ENCODE measurements around the gene RAB27A.
"Not testable (repeated sequence)": the region's sequence is repeated elsewhere in the genome, so short reads cannot be mapped to it uniquely, and the experiment has no call there.

Gene RAB27A

DNA sequence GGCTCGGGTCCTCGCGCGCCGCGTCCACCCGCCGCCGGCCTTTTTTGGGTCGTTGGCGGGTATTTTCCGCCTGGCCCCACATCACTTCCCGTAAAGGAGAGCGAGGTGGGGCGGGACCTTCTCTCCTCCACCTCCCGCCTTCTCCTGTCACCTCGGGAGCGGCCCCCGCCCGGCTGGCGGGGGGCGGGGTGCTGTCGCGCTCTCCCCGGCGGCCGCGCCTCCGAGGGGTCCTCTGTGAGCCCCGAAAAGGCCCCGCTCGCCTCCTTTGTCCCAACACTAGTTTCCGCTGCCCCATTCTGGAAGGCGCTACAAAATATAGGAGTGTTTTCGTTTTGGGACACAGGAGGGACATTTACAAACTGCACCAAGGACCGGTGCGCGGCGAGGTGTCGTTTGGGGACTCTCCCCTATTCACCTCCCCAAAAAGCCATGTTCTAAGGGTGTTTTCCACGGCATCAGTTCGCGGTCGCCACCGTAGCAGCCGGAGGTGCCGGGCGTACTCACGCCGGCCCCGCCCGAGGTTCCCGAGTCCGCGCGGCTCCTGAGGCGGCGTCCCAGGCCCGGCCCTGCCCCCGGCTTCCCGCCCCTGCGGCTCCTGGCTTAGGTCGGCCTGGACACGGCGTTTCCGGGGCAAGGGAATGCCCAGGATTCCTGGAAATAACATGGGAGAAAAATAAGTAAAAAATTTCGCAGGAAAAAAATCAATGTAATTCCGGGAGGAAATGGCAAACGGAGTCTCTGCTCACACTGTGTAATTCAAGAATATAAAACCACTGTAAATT lies at the start of gene RAB27A:
Gene RAB27A (minus strand): TSS at position 68 of the 782 bp plus-strand sequence. CDS start 54,879 bp downstream, outside the sequence.
- peak; percentile 89 for DNase-seq

DNA sequence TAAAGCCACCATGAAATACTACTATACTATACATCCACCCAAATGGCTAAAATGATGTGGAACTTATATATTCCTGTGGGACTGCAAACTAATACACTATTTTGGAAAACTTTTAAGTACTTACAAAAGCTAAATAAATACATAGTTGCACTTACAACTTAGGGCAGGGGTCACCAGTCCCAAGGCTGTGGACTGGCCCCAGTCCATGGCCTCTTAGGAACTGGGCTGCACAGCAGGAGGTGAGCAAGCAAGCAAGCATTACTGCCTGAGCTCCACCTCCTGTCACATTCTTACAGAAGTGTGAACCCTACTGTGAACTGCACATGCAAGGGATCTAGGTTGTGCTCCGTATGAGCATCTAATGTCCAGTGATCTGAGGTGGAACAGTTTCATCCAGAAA lies 47.5 kb upstream of the RAB27A start:
- no peak for DNase-seq

DNA sequence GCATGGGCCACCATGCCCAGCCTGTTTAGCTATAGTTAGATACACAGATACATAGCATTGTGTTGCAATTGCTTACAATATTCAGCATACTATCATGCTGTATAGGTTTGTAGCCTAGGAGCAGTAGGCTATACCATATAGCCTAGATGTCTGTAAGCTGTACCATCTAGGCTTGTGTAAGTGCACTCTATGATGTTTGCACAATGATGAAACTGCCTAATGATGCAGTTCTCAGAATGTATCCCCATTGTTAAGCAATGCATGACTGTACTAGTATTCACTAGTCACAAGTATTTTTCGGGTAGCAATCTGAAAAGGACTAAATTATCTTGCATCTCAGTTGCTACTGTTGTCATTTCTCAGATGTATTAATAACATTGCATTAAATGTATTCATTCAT lies 45.4 kb upstream of the RAB27A start:
- no peak for DNase-seq

DNA sequence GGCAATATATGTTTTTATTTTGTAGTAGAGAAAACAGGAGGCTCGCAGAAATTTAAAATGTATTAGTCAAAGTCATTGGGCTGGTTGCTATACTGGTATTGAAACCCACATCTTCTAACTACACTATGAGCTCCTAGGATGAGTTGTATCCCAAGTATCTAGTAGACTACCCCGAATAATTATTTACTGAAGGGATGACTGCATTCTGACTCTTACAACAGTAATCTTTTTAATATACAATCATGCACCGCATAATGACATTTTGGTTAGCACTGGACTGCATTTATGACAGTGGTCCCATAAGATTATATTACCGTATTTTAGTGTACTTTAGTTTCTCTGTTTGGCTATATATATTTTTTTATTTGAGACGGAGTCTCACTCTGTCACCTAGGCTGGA lies 44.8 kb upstream of the RAB27A start:
- DNase-seq, result no peak

DNA sequence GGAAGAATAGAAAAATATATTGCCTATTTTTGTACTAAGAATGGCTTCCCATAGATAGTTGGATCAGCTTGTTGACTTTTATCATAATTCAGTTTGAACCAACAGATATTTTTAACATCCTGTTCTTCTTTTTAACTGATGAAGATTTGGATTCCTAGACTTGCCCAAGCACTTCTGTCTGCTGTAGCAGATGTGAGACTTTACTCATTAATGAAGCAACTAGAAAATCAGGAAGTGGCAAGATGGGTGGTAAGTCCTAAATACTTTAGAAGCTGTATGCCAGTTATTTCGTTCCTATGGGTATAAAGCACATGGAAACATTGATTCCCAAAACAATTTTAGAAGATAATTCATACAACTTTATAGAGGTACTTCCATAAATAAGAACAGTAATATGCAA lies 37.8 kb upstream of the RAB27A start:
- no peak for DNase-seq

DNA sequence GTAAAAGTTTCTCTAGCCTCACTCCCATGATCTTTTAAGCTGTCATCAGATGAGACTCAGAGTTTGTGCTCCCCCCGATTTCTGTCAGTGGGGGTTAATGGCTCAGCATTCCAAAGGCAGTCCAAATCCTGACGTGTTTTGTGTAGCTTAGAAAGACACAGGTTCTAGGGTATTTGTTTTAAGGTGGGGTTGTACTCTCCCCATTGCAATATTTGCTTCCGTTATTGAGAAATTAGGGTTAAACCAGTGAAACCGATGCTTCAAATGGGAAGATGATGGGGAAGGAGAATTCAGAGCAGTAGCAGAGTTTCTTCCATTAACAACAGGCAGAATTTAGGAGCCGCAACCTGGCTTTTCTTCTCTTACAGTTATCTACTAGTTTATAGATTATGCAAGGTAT lies 32.9 kb upstream of the RAB27A start:
- no peak for DNase-seq

DNA sequence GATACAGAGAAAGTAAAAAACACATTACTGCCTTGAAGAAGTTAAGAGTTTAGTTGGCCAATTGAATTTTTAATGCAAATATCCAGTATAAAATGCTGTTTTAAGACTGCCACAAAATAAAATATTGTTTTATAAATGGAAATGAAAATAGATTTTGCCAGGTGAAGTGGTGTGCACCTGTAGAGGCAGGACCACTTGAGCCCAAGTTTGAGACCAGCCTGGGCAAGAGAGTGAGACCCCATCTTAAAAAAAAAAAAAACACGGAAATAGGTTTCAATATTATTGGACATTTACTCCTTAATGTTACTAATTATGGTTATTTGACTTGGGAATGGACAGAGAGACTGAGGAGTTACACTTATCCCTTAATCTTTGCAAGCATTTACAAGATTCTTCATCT lies 31.4 kb upstream of the RAB27A start:
- no peak for DNase-seq

DNA sequence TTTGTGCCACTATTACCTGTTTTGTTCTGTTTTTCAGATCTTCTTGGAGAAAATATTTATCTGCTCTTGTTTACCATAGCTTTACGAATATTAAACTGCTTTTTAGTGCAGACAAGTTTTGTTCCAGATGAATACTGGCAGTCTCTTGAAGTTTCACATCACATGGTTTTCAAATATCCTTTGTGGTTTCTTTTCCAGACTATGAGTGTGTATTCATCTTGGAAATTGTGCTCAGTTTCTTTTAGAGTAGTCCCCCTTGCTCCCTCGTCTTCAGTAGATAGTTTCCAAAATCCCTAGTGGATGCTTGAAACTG lies 30.6 kb upstream of the RAB27A start:
- no peak for DNase-seq

DNA sequence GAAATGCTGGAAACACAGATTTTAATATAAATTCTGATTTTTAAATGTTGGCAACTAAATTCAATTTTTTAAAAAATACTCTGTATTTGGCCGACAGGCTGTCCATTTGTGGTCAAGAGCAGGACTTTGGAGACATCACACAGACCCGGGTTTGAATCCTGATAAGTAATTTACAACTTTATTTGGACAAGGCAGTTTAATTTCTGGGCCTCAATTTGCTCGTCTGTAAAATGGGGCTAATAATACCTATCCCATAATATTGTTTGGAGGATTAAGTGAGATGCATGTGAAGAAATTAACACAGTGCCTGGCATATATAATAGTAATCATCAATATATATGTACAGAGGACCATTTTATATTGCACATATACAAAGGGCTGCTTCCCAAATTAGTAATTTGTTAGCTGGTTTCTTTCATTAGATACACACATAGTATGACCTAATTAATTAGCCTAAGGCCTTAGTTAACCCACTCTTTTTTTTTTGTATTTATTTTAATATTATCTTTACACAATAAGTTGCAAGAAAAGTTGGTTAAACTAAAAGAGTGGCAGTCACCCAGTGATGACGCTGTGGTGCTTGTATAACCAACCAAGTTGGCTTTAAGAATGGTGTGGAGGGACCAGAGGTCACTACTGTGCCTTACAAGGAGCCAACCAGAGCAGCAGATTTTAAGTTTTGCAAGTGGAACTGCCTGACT lies 30.1 kb upstream of the RAB27A start:
- no peak for DNase-seq

DNA sequence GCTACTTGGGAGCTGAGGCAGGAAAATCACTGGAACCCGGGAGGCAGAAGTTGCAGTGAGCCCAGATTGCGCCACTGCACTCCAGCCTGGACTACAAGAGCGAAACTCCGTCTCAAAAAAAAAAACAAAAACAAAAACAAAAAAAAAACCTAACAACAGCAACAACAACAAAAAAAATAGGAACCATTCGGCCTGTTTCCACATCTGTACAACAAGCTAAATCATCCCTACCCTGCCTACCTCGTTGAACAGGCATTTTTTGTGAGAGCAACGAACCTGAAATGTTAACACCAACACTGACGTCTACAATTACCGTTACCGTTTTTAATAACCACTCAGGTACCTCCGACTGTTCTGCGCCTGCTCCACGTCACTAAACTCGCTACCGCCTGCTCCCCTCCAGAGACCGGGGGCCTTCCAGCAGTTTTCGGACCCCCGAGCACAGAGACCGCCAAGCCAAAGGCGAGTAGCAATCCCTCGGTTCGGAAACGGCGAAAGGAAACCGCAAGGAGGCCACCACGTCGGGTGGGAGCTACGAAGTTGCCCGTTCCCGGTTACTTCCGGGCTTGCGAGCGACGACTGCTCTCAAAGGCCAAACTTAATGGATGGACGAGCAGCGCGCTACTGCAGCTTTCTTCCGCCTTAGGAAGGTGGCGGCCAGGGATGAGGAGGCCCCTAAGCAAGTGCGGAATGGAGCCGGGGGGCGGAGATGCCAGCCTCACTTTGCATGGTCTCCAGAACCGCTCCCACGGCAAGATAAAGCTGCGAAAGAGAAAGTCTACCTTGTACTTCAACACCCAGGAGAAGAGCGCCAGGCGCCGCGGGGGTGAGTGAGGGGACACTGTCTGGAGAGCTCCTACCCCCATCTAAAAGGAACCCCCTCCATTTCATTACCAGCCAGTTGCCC lies 29.2 kb upstream of the RAB27A start, which contains the start of the genes PIGB and PIGBOS1:
Gene PIGB (plus strand): TSS at position 635 of the 907 bp plus-strand sequence. CDS start 29 bp downstream, at position 664.
Gene PIGBOS1 (minus strand): TSS at position 536 of the 907 bp plus-strand sequence. CDS start 1,331 bp downstream, outside the sequence.
- DNase-seq, result peak; percentile 84

DNA sequence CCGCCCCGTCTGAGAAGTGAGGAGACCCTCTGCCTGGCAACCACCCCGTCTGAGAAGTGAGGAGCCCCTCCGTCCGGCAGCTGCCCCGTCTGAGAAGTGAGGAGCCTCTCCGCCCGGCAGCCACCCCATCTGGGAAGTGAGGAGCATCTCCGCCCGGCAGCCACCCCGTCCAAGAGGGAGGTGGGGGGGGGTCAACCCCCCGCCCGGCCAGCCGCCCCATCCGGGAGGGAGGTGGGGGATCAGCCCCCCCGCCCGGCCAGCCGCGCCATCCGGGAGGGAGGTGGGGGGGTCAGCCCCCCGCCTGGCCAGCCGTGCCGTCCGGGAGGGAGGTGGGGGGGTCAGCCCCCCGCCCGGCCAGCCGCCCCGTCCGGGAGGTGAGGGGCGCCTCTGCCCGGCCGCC lies 13.2 kb upstream of the RAB27A start:
- not testable (repeated sequence) for DNase-seq

DNA sequence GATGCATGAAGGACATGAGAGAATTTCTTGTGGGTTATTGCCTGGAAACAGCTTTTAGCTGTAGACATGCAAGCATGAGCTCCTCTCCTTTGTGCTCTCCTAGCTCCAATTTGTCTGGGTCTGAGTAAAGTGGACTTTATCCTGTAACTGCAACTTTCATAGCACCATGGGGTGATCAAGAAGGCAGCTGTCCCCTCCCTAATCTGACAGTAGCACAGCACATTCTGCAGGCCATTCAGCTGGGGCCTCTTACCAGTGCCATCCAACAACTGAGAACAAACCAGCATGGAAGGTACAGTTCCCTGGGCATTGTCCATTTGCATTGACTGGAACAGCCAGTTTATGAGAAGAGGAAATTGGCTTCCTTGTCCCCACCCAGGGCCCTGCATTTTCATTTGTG lies 7.7 kb upstream of the RAB27A start:
- DNase-seq, result no peak

DNA sequence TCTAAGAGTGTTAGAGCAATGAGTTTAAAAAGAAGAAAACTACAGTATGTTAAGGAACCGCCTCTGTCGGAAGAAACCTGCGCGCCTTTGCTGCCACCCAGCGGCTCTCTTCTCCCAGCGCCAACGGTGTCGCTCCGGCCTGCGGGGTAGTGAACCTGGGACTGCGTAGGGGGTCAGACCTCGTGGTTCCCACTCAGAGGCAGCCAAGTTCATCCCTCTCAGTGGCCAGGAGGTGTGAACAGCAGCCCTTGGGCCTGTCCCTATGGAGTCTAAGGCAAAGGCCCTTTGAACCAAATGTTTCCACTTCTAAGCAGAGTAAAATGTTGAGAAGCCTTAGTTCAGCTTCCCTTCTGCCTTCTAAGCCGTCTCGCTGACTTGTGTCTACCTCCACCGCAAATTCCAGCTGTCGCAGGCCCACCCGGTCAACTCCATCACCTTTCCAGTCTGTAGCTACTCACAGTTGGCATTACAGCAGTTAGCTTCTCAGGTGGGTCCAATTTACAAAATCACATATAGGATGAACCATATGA lies 980 bp upstream of the RAB27A start:
- peak; percentile 91 for DNase-seq

DNA sequence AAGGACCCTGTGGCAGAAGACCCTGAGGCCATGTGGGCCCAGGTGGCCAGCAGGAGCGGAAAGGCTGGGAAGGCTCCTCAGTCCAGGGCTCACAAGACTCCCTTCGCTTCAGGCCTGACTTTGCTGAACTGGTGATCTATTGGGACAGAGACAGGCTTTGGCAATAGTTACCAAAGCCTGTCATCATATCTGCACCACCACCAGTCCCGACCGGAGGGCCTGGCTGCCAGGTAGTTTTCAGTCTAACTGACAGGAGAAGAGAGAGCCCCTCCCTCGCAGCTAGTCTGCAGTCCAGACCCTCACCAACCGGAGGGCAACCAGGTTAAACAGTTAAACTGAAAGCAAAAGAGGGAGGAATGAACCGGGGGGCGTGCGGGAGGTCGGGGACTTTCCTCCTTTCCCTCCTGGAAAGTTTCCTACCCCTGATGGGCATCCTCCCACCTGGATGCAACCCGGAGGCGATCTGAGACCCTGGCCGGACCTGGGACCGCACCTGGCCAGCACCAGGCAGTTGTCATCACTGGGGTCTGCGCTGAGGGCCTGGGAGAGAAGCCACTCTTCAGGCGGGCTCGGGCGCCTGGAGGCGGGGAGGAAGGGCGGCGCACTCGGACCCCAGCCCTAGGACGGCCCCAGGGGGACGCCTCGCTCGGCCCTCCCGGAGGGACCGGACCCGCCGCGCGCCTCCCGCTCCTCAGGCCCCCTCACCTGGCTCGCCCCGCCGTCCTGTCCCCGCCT lies 435 bp downstream of the RAB27A start:
- DNase-seq, result peak; percentile 63

DNA sequence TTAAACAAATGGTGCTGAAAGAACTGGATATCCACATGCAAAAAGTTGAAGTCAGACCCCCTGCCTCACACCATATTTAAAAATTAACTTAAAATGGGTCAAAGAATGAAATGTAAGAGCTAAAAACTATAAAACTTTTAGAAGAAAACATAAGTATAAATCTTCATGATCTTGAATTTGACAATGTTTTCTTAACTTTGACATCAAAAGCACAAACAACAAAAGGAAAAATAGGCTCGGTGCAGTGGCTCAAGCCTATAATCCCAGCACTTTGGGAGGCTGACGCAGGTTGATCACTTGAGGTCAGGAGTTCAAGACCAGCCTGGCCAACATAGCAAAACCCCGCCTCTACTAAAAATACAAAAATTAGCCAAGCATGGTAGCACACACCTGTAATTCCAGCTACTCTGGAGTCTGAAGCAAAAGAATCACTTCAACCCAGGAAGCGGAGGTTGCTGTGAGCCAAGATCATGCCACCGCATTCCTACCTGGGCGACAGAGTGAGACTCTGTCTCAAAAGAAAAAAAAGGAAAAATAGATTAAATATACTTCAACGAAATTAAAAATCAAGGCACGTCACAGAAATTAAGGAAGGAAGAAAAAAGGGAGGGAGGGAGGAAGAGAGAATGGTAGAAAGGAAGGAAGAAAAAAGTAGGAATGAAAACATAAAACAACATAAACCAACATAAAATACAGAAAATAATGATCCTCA lies 1.5 kb downstream of the RAB27A start:
- DNase-seq, result no peak

DNA sequence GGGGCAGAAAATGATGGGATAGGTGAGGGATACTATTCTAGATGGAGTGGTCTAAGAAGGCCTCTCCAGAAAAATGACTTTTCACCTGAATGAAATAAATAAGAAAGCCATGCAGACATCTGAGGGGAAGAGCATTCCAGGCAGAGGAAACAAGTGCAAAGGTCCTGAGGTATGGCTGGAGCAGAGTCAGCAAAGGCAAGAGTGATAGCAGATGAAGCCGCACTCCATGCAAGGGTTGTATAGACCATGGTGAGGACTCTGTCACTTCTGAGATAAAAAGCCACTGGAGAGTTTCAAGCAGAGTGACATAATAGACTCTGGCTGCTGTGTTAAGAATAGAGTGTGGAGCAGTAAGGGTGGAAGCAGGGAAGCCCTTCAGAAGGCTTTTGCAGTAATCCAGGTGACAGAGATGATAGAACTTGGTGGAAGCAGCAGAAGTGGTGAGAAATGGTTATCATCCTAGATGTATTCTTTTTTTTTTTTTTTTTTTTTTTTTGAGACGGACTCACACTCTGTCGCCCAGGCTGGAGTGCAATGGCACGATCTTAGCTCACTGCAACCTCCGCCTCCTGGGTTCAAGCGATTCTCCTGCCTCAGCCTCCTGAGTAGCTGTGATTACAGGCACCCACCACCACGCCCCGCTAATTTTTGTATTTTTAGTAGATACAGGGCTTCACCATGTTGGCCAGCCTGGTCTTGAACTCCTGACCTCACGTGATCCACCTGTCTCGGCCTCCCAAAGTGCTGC lies 3.0 kb downstream of the RAB27A start:
- not testable (repeated sequence) for DNase-seq

DNA sequence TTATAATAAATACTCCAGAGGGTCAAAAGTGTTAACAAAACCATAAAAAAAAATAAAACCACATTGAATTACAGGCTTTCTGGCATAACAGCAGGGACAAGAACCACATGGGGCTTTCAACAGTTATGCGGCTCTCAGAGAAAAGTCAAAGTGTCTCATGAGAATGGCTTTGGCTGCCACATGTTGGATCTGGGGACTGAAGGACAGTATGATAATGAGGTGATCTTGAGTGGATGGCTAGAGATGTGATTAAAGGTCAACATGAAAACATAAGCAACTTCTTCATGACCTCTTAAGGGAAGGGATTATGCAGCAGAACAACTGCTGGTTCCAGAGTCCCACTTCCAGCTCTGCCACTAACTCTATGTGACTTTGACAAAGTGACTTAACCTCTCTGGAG lies 5.2 kb downstream of the RAB27A start:
- no peak for DNase-seq

DNA sequence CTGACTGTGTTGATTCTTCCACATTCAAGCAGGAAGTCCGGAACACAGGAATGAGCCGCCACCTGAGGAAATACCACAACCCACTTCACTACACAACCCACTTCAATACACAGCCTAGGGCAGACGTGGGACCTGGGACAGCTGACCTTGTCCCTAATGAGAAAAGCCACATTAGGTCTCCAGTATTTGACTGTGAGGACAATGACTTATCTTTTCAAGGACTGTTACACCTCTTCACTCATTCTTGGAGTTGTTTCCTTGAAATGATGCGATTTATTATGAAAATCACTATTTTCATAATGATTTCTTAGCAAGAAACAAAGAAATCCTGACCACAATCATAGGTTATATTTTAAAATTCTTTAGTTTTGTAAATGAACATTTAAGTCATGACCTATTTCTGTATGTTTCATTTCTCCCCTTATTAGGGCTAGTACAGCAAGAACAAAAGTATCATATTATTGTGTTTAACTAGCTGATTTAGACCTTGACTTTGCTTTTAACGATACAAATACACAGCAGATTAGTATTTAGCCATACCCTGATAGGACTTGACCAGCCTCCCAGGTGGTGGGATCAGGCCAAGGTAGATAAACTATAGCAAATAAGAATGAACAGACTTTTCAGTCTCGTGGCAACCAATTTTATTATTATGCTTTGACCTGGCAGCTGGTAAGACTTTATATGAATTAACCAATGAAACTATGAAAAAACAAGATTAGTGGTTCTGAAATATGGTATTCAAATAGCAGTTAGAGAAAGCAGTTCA lies 6.0 kb downstream of the RAB27A start:
- no peak for DNase-seq

DNA sequence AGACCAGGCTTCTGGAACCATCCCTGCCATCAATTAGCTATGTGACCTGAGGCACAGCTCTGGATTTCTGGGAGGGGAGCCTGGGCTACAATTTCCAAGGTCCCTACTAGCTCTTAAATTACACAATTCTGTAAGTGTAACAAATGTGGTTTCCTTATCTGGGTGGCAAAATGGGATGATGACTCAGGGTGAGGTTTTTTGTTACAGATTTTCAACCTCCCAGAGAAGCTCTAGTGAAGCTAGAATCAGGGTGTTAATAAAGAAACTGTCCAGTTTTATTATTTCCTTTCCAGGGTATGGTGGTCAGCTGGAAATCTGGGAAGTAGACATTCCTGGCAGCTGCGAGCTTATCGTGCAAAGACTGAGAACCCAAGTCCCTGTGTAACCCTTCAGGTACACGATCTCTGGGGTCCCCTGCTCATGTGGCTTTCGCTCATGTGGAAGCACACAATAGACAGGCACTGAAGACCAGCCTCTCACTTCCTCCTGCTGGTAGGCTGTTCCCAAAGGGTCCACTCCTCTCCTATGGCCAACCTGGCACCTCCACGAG lies 7.3 kb downstream of the RAB27A start:
- no peak for DNase-seq

Measured in activated CD4-positive, alpha-beta T cell treated with anti-CD3 and anti-CD28 coated beads for 48 hours (primary cell).